Liver (tissue), 9 donors: ENCODE measurements around the gene BCAP31. TPM values are rescaled to one million over a fixed set of nuclear protein-coding genes. Genes with fewer than 3 reads are reported as not detected.

Experiments used
- DNase-seq: peaks from one replicate; pipeline ENCODE4 v3.0.0-alpha.2; 2017; ENCODE audit warnings: low spot score
- H3K27ac ChIP-seq, 2 donors: one replicate each; pipeline ENCODE4 v1.7.0; 2013; ENCODE audit warnings: inconsistent platforms in 2 of 2, low read length in 2 of 2, control low read depth in 1 of 2, low read depth in 1 of 2, mild to moderate bottlenecking in 1 of 2
- H3K27me3 ChIP-seq, 4 donors: one replicate each; pipeline versions ENCODE4 v1.6.1 to v1.7.0; 2013; ENCODE audit warnings: low read length in 3 of 4, inconsistent platforms in 1 of 4, mild to moderate bottlenecking in 1 of 4, moderate library complexity in 1 of 4; ENCODE audit not compliant: control insufficient read depth in 4 of 4, insufficient read depth in 4 of 4
- H3K36me3 ChIP-seq, 4 donors: one replicate each; pipeline versions ENCODE4 v1.6.1 to v1.7.0; 2013; ENCODE audit warnings: low read length in 3 of 4, mild to moderate bottlenecking in 3 of 4, low read depth in 1 of 4, moderate library complexity in 1 of 4; ENCODE audit not compliant: control insufficient read depth in 4 of 4, insufficient read depth in 3 of 4
- H3K4me1 ChIP-seq, 4 donors: one replicate each; pipeline versions ENCODE4 v1.6.1 to v1.7.0; 2013; ENCODE audit warnings: low read length in 3 of 4, mild to moderate bottlenecking in 3 of 4, moderate library complexity in 1 of 4; ENCODE audit not compliant: control insufficient read depth in 4 of 4, insufficient read depth in 4 of 4
- H3K4me3 ChIP-seq, 3 donors: one replicate each; pipeline versions ENCODE4 v1.6.1 to v1.7.0; 2013; ENCODE audit warnings: low read length in 3 of 3, control low read depth in 1 of 3, low read depth in 1 of 3, mild to moderate bottlenecking in 1 of 3
- H3K9ac ChIP-seq, 2 donors: one replicate each; pipeline ENCODE4 v1.7.0; 2013; ENCODE audit warnings: low read length in 2 of 2, mild to moderate bottlenecking in 2 of 2, moderate library complexity in 2 of 2, control low read depth in 1 of 2, low read depth in 1 of 2
- H3K9me3 ChIP-seq, 4 donors: one replicate each; pipeline versions ENCODE4 v1.6.1 to v1.7.0; 2013; ENCODE audit warnings: low read length in 3 of 4; ENCODE audit not compliant: control insufficient read depth in 4 of 4
- EGR1 ChIP-seq, 2 donors: IDR thresholded peaks; 2 replicates each; pipeline ENCODE4 v1.6.1; 2016 to 2018; ENCODE audit warnings: antibody characterized with exemption in 2 of 2, low read depth in 2 of 2
- FOXA1 ChIP-seq: IDR thresholded peaks from 2 replicates; pipeline ENCODE4 v1.6.1; 2016; ENCODE audit warnings: antibody characterized with exemption
- FOXA2 ChIP-seq: IDR thresholded peaks from 2 replicates; pipeline ENCODE4 v1.6.1; 2016; ENCODE audit warnings: antibody characterized with exemption
- GABPA ChIP-seq, 2 donors: IDR thresholded peaks in 1 of 2; conservative IDR thresholded peaks in 1 of 2; 2 replicates each; pipeline ENCODE4 v1.6.1; 2016; ENCODE audit warnings: antibody characterized with exemption in 2 of 2, mild to moderate bottlenecking in 1 of 2, moderate library complexity in 1 of 2
- HNF4A ChIP-seq, 2 donors: conservative IDR thresholded peaks; 2 replicates each; pipeline ENCODE4 v1.6.1; 2016; ENCODE audit warnings: antibody characterized with exemption in 2 of 2, mild to moderate bottlenecking in 2 of 2
- HNF4G ChIP-seq: IDR thresholded peaks from 2 replicates; pipeline ENCODE4 v1.6.1; 2016; ENCODE audit warnings: antibody characterized with exemption
- JUND ChIP-seq, 2 donors: IDR thresholded peaks; 2 replicates each; pipeline ENCODE4 v1.6.1; 2016; ENCODE audit warnings: antibody characterized with exemption in 2 of 2
- NR2F2 ChIP-seq: IDR thresholded peaks from 2 replicates; pipeline ENCODE4 v1.6.1; 2016; ENCODE audit warnings: antibody characterized with exemption
- RAD21 ChIP-seq, 2 donors: IDR thresholded peaks; 2 replicates each; pipeline ENCODE4 v1.6.1; 2016; ENCODE audit warnings: antibody characterized with exemption in 2 of 2, mild to moderate bottlenecking in 2 of 2
- RXRA ChIP-seq, 2 donors: IDR thresholded peaks; 2 replicates each; pipeline ENCODE4 v1.6.1; 2017 to 2018; ENCODE audit warnings: antibody characterized with exemption in 2 of 2, mild to moderate bottlenecking in 1 of 2
- SP1 ChIP-seq: IDR thresholded peaks from 2 replicates; pipeline ENCODE4 v1.6.1; 2018; ENCODE audit warnings: antibody characterized with exemption, mild to moderate bottlenecking
- TAF1 ChIP-seq: conservative IDR thresholded peaks from 2 replicates; pipeline ENCODE4 v1.6.1; 2016; ENCODE audit warnings: antibody characterized with exemption, mild to moderate bottlenecking
- YY1 ChIP-seq: IDR thresholded peaks from 2 replicates; pipeline ENCODE4 v1.6.1; 2016; ENCODE audit warnings: antibody characterized with exemption, mild to moderate bottlenecking
- WGBS: extraction: QIAGEN DNeasy Blood & Tissue Kit; methylation state at CpG from one replicate; pipeline ENCODE4 v1.1.7; 2013; 5-methylcytosine and 5-hydroxymethylcytosine counted together
- polyA plus RNA-seq, 2 donors: library from polyadenylated mRNA; stranded (reverse) in 1 of 2; unstranded in 1 of 2; fragments of 200-250 nt in 1 of 2; fragments of >200 nt in 1 of 2; fragmentation: Nextera tagmentation in 1 of 2; extraction: Ambion mirVana in 1 of 2; gene quantifications; one replicate each; pipeline versions ENCODE4 v1.2.1 to v1.2.3, GENCODE V29; 2013 to 2015
- total RNA-seq, 2 donors: library from RNA; depleted of rRNA; stranded (reverse); fragments of >200 nt; gene quantifications; one replicate each; pipeline ENCODE4 v1.2.3, GENCODE V29; 2014
- TF ChIP-seq, protein P1 (sequence below): fragments of 150-350 bp; IDR thresholded peaks from 2 replicates; pipeline ENCODE4 v1.5.1; 2017; ENCODE audit warnings: improper control_type of control experiment, low read depth, low read length; ENCODE audit not compliant: missing input control
- TF ChIP-seq, protein P2 (sequence below): IDR thresholded peaks from 2 replicates; pipeline ENCODE4 v1.6.1; 2016; ENCODE audit warnings: antibody characterized with exemption, mild to moderate bottlenecking
- TF ChIP-seq, protein P3 (sequence below): IDR thresholded peaks from 2 replicates; pipeline ENCODE4 v1.6.1; 2016; ENCODE audit warnings: antibody characterized with exemption
- TF ChIP-seq, protein P4 (sequence below): IDR thresholded peaks from 2 replicates; pipeline ENCODE4 v1.6.1; 2016; ENCODE audit warnings: antibody characterized with exemption
- donor health status: healthy.
- donor health status: healthy.
- donor health status: healthy.
- donor health status: healthy.
- donor health status: healthy.

BCAP31 gene
- total and polyA plus RNA-seq, 4 donors = 64.6 to 158 (median 119) TPM

DNA sequence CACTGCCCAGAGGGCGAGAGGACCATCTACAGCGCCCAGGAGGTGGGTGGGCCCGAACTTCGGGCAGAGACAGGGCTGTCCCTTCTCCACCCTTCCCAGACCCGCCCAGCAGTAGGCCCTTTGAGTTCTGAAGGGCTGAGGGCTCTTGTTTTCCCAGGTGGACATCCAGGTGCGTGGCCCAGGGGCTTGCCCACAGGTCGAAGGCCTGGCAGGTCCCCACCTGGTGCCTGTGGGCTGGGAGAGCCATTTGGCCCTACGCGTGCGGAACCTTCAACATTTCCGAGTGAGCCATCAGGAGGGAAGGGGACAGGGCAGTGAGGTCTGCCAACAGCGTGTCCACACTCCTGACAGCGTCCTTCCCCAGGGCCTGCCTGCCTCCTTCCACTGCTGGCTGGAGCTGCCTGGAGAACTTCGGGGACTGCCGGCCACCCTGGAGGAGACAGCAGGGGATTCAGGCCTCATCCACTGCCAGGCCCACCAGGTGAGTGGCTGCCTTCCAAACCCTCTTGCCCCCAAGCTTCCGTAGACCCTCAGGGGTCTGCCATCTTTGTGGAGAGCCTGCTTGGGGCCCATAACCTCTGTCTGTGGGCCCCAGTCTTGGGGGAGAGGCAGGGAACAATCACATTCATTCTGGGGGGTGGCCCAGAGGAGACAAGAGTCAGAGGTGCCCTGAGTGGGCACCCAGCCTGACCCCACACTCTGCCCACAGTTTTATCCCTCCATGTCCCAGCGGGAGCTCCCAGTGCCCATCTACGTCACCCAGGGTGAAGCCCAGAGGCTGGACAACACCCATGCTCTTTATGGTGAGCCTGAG, 46.6 kb upstream of the BCAP31 start:
- TF ChIP-seq HNF4A (conservative IDR thresholded peaks at IDR 0.05) = no peak
- no peak for TF ChIP-seq YY1
- no peak for TF ChIP-seq JUND (IDR thresholded peaks at IDR 0.05)
- TF ChIP-seq FOXA2 = no peak
- no peak for TF ChIP-seq TAF1
- TF ChIP-seq, protein P1, sequence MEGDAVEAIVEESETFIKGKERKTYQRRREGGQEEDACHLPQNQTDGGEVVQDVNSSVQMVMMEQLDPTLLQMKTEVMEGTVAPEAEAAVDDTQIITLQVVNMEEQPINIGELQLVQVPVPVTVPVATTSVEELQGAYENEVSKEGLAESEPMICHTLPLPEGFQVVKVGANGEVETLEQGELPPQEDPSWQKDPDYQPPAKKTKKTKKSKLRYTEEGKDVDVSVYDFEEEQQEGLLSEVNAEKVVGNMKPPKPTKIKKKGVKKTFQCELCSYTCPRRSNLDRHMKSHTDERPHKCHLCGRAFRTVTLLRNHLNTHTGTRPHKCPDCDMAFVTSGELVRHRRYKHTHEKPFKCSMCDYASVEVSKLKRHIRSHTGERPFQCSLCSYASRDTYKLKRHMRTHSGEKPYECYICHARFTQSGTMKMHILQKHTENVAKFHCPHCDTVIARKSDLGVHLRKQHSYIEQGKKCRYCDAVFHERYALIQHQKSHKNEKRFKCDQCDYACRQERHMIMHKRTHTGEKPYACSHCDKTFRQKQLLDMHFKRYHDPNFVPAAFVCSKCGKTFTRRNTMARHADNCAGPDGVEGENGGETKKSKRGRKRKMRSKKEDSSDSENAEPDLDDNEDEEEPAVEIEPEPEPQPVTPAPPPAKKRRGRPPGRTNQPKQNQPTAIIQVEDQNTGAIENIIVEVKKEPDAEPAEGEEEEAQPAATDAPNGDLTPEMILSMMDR = no peak
- TF ChIP-seq SP1 = no peak
- TF ChIP-seq GABPA (IDR thresholded peaks at IDR 0.05 in 1 of 2, conservative IDR thresholded peaks at IDR 0.05 in 1 of 2) = no peak
- Histone ChIP-seq H3K4me3 (no peak overlapping the region), H3K27ac (no peak overlapping the region), H3K27me3 (no peaks in the 10 kb centered on the region), H3K9me3 (no peaks in the 10 kb centered on the region), H3K4me1 (no peaks in the 10 kb centered on the region), H3K36me3 (no peaks in the 10 kb centered on the region), H3K9ac (no peak overlapping the region)
- WGBS = 92% methylated on average over 18 of the region's 18 CpGs
- DNase-seq = no peak

DNA sequence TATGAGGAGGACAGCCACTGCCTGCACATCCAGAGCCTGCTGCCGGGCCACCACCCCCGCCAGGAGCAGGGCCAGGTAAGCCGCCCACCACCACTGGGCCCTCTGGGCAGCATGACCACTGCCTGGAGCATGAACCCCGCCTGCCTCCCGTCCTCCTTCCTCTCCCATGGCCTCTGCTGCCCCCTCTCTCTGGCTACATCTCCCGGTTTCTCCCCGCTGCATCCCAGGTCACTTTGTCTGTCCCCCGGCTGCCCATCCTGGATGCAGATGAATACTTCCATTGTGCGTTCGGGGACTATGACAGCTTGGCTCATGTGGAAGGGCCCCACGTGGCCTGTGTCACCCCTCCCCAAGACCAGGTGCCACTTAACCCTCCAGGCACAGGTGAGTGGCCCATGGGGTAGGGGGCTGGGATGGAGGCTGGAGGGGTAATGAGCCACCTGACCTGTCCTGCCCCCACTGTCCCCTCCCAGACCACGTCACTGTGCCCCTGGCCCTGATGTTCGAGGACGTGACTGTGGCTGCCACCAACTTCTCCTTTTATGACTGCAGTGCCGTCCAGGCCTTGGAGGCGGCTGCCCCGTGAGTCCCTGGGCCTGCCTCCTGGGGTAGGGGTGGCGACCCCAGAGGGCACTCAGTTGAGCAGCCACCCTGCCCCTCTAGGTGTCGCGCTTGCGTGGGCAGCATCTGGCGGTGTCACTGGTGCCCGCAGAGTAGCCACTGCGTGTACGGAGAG, 45.8 kb upstream of the BCAP31 start:
- H3K4me3 ChIP-seq = no peak overlapping the region
- DNase-seq = no peak
- H3K4me1 ChIP-seq = no peaks in the 10 kb centered on the region
- 89% methylated on average over 25 of the region's 25 CpGs for WGBS
- TF ChIP-seq RAD21 (IDR thresholded peaks at IDR 0.05) = no peak
- TF ChIP-seq, protein P2, sequence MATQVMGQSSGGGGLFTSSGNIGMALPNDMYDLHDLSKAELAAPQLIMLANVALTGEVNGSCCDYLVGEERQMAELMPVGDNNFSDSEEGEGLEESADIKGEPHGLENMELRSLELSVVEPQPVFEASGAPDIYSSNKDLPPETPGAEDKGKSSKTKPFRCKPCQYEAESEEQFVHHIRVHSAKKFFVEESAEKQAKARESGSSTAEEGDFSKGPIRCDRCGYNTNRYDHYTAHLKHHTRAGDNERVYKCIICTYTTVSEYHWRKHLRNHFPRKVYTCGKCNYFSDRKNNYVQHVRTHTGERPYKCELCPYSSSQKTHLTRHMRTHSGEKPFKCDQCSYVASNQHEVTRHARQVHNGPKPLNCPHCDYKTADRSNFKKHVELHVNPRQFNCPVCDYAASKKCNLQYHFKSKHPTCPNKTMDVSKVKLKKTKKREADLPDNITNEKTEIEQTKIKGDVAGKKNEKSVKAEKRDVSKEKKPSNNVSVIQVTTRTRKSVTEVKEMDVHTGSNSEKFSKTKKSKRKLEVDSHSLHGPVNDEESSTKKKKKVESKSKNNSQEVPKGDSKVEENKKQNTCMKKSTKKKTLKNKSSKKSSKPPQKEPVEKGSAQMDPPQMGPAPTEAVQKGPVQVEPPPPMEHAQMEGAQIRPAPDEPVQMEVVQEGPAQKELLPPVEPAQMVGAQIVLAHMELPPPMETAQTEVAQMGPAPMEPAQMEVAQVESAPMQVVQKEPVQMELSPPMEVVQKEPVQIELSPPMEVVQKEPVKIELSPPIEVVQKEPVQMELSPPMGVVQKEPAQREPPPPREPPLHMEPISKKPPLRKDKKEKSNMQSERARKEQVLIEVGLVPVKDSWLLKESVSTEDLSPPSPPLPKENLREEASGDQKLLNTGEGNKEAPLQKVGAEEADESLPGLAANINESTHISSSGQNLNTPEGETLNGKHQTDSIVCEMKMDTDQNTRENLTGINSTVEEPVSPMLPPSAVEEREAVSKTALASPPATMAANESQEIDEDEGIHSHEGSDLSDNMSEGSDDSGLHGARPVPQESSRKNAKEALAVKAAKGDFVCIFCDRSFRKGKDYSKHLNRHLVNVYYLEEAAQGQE = no peak
- TF ChIP-seq, protein P3, sequence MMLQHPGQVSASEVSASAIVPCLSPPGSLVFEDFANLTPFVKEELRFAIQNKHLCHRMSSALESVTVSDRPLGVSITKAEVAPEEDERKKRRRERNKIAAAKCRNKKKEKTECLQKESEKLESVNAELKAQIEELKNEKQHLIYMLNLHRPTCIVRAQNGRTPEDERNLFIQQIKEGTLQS = no peak
- no peak for TF ChIP-seq HNF4G
- TF ChIP-seq, protein P1 = no peak
- TF ChIP-seq GABPA (IDR thresholded peaks at IDR 0.05 in 1 of 2, conservative IDR thresholded peaks at IDR 0.05 in 1 of 2) = no peak
- TF ChIP-seq YY1 = no peak
- TF ChIP-seq RXRA (IDR thresholded peaks at IDR 0.05) = no peak
- no peak for TF ChIP-seq FOXA2
- TF ChIP-seq TAF1 = no peak
- TF ChIP-seq FOXA1 = no peak
- TF ChIP-seq EGR1 (IDR thresholded peaks at IDR 0.05; ENCODE audit: low read depth in 2 of 2) = no peak
- TF ChIP-seq NR2F2 = no peak
- TF ChIP-seq, protein P4, sequence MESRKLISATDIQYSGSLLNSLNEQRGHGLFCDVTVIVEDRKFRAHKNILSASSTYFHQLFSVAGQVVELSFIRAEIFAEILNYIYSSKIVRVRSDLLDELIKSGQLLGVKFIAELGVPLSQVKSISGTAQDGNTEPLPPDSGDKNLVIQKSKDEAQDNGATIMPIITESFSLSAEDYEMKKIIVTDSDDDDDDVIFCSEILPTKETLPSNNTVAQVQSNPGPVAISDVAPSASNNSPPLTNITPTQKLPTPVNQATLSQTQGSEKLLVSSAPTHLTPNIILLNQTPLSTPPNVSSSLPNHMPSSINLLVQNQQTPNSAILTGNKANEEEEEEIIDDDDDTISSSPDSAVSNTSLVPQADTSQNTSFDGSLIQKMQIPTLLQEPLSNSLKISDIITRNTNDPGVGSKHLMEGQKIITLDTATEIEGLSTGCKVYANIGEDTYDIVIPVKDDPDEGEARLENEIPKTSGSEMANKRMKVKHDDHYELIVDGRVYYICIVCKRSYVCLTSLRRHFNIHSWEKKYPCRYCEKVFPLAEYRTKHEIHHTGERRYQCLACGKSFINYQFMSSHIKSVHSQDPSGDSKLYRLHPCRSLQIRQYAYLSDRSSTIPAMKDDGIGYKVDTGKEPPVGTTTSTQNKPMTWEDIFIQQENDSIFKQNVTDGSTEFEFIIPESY = no peak
- no peak overlapping the region for H3K9ac ChIP-seq
- H3K27me3 ChIP-seq = no peaks in the 10 kb centered on the region
- H3K27ac ChIP-seq = no peak overlapping the region
- no peaks in the 10 kb centered on the region for H3K9me3 ChIP-seq
- no peaks in the 10 kb centered on the region for H3K36me3 ChIP-seq
